Measurements from ENCODE around the gene CASQ2.

GRCh38 chr1:115781851-115782250 is 13.3 kb upstream of the CASQ2 start:
- TF ChIP-seq ZFX (IDR thresholded peaks at IDR 0.05; ENCODE audit: borderline replicate concordance) (no peak), CTCF (IDR thresholded peaks at IDR 0.05) (no peak)
